GM12874 (cell line): ENCODE results near the gene MSH2.

Experiments used
- TF ChIP-seq, protein P1 (sequence below): IDR thresholded peaks from 2 replicates; pipeline ENCODE4 v1.5.1; 2011; ENCODE audit warnings: low read depth, mild to moderate bottlenecking, control low read depth, low read length, moderate library complexity; ENCODE audit not compliant: insufficient read depth

The MSH2 gene

DNA sequence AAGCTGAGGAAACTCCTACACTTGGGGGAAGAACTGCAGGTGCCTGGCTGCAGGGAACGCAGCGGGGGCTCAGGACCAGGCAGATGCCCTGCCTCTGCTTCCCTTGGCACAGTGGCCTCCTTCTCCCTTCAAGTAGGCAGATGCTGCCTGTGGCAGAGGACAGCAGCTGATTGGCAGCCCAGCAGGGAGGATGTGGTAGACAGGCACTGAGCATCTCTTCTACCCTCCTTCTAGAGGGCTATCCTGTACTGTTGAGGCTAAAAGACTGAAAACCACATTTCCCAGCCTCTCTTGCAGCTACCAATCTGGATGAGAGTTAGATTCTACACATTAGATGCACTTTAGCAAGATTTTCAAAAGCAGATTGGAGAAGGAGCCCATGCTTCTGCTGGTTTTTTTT lies 105.7 kb downstream of the MSH2 start:
- TF ChIP-seq, protein P1, sequence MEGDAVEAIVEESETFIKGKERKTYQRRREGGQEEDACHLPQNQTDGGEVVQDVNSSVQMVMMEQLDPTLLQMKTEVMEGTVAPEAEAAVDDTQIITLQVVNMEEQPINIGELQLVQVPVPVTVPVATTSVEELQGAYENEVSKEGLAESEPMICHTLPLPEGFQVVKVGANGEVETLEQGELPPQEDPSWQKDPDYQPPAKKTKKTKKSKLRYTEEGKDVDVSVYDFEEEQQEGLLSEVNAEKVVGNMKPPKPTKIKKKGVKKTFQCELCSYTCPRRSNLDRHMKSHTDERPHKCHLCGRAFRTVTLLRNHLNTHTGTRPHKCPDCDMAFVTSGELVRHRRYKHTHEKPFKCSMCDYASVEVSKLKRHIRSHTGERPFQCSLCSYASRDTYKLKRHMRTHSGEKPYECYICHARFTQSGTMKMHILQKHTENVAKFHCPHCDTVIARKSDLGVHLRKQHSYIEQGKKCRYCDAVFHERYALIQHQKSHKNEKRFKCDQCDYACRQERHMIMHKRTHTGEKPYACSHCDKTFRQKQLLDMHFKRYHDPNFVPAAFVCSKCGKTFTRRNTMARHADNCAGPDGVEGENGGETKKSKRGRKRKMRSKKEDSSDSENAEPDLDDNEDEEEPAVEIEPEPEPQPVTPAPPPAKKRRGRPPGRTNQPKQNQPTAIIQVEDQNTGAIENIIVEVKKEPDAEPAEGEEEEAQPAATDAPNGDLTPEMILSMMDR, result no peak

DNA sequence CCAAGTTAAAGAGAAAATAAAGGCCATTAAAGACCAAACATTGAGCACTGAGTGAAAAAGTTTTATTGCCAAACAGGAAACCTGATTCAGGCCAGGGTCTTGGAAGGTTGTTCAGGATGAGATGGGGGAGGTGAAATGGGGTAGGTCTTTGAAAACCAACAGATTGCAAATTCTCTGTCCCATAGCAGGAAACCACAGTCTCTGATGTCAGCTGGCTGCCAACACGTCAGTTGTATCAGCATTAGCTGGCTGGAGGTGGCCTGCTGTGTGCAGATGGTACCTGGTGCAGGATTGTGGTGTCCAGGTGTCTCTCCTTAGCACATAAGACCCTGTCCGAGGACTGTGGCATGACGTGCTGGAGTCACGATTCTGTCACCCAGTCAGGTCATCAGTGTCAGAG lies 106.3 kb downstream of the MSH2 start:
- TF ChIP-seq, protein P1, result no peak

DNA sequence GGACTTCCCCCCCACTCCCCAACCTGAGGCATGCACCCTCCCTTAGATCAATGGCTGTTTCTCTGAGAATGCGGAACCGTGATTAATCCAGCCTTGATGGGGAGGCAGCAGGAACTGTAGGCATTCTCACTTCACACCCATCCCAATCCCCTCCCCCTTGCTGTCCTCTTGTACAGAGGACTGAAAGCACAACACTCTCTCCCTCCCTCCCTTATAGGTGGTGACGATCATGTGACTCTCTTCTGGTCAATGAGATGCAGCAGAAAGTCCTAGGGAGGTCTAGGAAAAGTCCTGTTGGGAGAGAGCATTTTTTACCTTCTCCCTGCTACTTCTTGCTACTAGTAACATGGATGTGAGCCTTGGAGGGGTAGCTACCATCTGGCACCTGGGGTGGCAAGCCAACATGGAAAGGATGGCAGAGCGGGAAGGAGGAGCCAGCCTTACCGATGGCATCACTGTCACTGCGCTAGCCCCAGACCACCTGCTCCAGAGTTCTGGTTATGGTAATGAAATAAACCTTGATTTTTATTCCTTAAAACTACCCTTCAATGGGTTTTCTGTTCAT lies 106.9 kb downstream of the MSH2 start:
- TF ChIP-seq, protein P1, result no peak

DNA sequence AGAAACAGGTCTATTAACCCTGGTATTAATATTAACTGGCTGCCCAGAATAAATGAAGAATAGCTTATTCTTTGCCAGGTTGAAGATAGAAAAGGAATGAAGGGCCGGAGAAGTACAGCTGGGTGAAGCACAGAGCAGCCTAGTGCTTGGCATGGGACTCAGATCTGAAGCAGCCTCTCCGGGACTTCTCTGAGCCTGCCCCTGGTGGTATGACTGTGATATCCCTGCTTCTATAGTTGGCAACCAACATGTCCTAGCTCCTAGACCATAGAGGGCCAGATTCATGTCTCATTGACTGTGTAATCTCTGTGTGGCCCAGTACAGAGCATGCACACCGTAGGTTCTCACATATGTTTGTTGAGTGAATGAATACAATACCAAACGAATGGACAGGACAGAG lies 107.8 kb downstream of the MSH2 start:
- TF ChIP-seq, protein P1, result no peak

DNA sequence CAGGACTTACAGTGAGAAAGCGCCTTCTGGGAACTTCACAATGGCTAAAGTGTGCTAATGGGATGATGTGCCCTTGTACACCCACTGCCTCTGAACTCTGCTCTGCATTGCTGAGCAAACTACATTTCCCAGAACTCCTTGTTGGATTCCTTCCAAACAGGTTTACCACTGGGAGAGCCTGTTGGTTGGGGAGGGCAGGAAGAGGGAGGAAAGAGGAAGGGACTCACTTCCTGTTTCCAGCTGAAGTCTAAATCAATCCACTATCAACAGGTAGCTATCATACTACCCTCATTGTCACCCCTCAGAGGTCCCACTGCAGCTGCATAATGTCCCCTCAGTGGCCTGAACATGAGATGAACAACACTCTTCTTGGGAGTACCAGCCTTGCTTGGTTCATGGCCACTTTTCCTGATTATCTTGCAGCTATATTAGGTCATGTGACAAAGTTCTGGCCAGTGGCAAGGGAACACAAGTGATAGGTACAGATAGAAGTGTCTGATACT lies 109.7 kb downstream of the MSH2 start:
- TF ChIP-seq, protein P1, result no peak

DNA sequence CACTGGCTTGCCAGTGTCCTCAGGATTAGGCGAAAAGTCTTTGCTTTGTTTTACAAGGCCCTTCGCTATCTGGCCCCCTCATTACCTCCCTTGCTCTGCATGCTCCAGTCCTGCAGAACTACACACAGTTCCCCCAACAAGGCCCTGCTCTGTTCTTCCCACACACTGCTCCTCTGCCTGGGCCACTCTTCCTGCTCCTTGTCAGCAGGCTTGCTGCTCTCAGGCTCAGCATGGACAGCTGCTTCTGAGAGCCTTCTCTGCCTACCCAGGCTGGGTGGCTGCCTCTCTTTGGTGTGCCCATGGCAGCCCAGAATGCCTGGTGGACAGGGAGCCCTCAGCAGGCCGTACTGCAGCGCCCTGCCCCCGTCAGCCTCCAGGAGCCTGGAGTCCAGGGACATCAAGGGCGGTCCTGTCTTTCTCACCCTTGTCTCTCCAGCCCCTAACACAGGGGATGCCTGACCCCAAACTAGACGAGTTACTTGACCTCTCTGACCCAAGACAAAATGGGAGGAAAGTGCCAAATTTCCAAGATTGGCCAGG lies 111.1 kb downstream of the MSH2 start:
- TF ChIP-seq, protein P1, result no peak

DNA sequence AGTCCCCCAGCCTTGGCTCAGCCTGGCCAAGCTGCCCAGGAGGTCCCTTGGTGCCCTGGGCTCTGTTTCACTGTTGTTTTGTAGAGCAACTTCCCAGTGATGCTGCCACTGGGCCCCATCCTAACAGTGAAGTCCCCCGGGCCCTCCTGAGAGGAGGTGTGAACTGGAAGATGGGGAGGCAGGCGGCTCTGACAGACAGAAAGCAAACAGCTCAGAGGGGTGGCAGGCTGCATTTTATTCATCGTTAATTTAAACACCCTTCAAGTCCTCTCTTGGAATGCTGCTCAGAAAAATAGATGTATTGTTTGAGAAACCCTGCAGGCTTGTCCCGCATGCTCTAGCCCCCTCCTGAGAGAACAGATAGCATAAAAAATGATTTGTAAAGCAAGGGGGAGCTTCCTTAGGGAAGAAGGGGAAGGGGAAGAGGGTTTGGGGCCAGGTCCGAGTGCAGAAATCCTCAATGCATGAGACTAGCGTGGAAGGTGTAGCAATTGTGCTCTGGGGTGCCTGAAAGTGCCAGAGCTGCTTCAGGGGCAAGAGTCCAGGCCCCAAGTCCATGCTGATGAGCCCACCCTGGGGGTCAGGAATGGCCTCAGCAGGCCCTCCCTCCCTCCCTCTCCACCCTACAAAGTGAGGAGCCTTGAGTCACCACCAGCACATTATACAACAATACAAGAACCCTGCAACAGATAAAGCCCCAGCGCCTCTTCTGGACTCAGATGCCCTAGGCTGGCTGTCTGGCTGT lies 113.6 kb downstream of the MSH2 start:
- TF ChIP-seq, protein P1, result no peak
